Gastrocnemius medialis (tissue), 4 donors: ENCODE measurements around the gene NUBPL. TPM values are rescaled to one million over a fixed set of nuclear protein-coding genes. Genes with fewer than 3 reads are reported as not detected.

Experiments used
- ATAC-seq, 2 donors: fragments of 150-250 bp; one replicate each; pipeline ENCODE4 v1.9.1; 2016
- DNase-seq, 2 donors: peaks; one replicate each; pipeline ENCODE4 v3.0.0-alpha.2; 2019
- H3K27ac ChIP-seq, 4 donors: fragments of 200-600 bp; sonication (generic); 1 replicate in 1 of 4; 2 replicates in 3 of 4; pipeline ENCODE4 v1.5.1; 2016 to 2018; ENCODE audit warnings: mild to moderate bottlenecking in 2 of 4, moderate library complexity in 1 of 4
- H3K27me3 ChIP-seq, 3 donors: fragments of 200-600 bp; sonication (generic) in 2 of 3; 1 replicate in 1 of 3; 2 replicates in 2 of 3; pipeline versions ENCODE4 v1.5.1 to v1.6.0; 2016 to 2019; ENCODE audit warnings: mild to moderate bottlenecking in 1 of 3, moderate library complexity in 1 of 3
- H3K36me3 ChIP-seq, 2 donors: fragments of 200-600 bp; sonication (generic) in 1 of 2; one replicate each; pipeline ENCODE4 v1.5.1; 2017 to 2018
- H3K4me1 ChIP-seq, 2 donors: fragments of 200-600 bp; sonication (generic) in 1 of 2; one replicate each; pipeline ENCODE4 v1.5.1; 2016 to 2017; ENCODE audit warnings: mild to moderate bottlenecking in 2 of 2
- H3K4me3 ChIP-seq, 4 donors: fragments of 200-600 bp; sonication (generic) in 3 of 4; 1 replicate in 1 of 4; 2 replicates in 3 of 4; pipeline ENCODE4 v1.5.1; 2016 to 2019; ENCODE audit warnings: mild to moderate bottlenecking in 2 of 4
- H3K9me3 ChIP-seq, 3 donors: fragments of 200-600 bp; sonication (generic) in 2 of 3; 1 replicate in 1 of 3; 2 replicates in 2 of 3; pipeline ENCODE4 v1.5.1; 2016 to 2019
- POLR2A ChIP-seq, 2 donors: fragments of 450-650 bp; IDR thresholded peaks; one replicate each; pipeline ENCODE4 v1.6.1; 2017; ENCODE audit warnings: antibody characterized with exemption in 2 of 2, mild to moderate bottlenecking in 2 of 2, moderate library complexity in 2 of 2
- in situ Hi-C, 4 donors: fragments of 200-750 bp; cut with MboI; loops; one replicate each; pipeline versions ENCODE4 v1.15.0 to v1.8.0; 2017; ENCODE audit warnings: low sequenced_read_pairs in 4 of 4
- intact Hi-C: fragments of 100-400 bp; cut with DNase I; formaldehyde crosslinking; loops from one replicate; pipeline ENCODE4 v1.15.1; 2023; ENCODE audit warnings: low total_unique reads
- total RNA-seq, 4 donors: library from RNA; depleted of rRNA; stranded (reverse); fragments of >200 nt; gene quantifications; one replicate each; pipeline versions ENCODE4 v1.1.0 to v1.2.3, GENCODE V29; 2016
- TF ChIP-seq, protein P1 (sequence below), 5 experiments: fragments of 450-650 bp in 3 of 5; fragments of 200-600 bp in 2 of 5; sonication (generic) in 2 of 5; IDR thresholded peaks in 4 of 5; conservative IDR thresholded peaks in 1 of 5; 1 replicate in 4 of 5; 2 replicates in 1 of 5; pipeline ENCODE4 v1.5.1; 2016 to 2019; ENCODE audit warnings: antibody characterized with exemption in 5 of 5, mild to moderate bottlenecking in 3 of 5, moderate library complexity in 3 of 5

NUBPL gene
- total RNA-seq, 4 donors from 2014 or later, result 4.5 to 12.3 (median 7.7) TPM

DNA sequence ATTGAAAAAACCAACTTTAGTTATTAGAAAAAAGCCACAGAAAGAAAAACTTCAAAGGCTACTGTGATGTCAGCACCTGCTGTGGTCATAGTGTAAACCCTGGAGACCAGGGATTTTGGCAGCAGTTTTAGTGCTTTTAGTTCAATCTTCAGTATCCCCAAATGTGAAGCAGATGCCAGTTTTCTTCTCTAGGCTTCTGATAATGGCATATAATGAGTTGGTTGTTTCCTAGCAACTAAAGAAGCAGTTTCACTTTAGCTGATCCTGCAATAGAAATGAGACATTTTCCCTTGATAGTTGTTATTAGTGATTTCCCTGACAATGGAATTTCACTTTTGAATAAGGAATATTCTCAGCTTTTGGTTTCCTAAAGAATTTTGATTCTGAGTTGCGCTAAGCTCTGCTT lies 131.2 kb downstream of the NUBPL start:
- Histone ChIP-seq H3K4me3 (no peak overlapping the region), H3K27ac (no peak overlapping the region), H3K36me3 (no peaks in the 10 kb centered on the region), H3K27me3 (no peaks in the 10 kb centered on the region), H3K4me1 (no peaks in the 10 kb centered on the region), H3K9me3 (no peaks in the 10 kb centered on the region)
- no peak for DNase-seq
- ATAC-seq, result no peak
- intact Hi-C loops (no loop called here), in situ Hi-C loops (no loop called here)
- TF ChIP-seq, protein P1, sequence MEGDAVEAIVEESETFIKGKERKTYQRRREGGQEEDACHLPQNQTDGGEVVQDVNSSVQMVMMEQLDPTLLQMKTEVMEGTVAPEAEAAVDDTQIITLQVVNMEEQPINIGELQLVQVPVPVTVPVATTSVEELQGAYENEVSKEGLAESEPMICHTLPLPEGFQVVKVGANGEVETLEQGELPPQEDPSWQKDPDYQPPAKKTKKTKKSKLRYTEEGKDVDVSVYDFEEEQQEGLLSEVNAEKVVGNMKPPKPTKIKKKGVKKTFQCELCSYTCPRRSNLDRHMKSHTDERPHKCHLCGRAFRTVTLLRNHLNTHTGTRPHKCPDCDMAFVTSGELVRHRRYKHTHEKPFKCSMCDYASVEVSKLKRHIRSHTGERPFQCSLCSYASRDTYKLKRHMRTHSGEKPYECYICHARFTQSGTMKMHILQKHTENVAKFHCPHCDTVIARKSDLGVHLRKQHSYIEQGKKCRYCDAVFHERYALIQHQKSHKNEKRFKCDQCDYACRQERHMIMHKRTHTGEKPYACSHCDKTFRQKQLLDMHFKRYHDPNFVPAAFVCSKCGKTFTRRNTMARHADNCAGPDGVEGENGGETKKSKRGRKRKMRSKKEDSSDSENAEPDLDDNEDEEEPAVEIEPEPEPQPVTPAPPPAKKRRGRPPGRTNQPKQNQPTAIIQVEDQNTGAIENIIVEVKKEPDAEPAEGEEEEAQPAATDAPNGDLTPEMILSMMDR (IDR thresholded peaks at IDR 0.05 in 4 of 5, conservative IDR thresholded peaks at IDR 0.05 in 1 of 5), result no peak
- no peak for TF ChIP-seq POLR2A (IDR thresholded peaks at IDR 0.05)

DNA sequence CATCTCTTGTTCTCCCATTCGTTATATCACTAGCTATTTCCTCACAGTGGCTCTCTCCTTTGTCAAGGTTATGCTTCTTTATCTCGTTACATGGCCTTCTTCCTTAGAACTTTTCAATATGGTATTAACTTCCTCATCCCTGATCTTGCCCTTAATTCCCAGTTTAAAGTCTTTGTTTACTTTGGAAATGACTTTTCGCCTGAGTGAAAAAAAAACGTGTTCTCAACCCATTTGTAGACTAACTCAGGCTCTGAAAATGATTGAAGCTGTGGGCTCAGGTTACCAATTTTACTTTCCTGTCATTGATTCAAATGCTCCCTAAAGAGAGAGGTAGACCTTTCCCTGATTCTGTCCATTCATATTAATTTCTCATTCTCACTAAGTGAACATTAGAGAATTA lies 135.2 kb downstream of the NUBPL start:
- no peaks in the 10 kb centered on the region for H3K9me3 ChIP-seq
- TF ChIP-seq POLR2A (IDR thresholded peaks at IDR 0.05), result no peak
- TF ChIP-seq, protein P1 (IDR thresholded peaks at IDR 0.05 in 4 of 5, conservative IDR thresholded peaks at IDR 0.05 in 1 of 5), result no peak
- in situ Hi-C loops (no loop called here), intact Hi-C loops (no loop called here)
- DNase-seq (no peak), ATAC-seq (no peak)
- no peaks in the 10 kb centered on the region for H3K27me3 ChIP-seq
- no peak overlapping the region for H3K27ac ChIP-seq
- H3K4me1 ChIP-seq, result no peaks in the 10 kb centered on the region
- H3K36me3 ChIP-seq, result no peaks in the 10 kb centered on the region
- H3K4me3 ChIP-seq, result no peak overlapping the region

DNA sequence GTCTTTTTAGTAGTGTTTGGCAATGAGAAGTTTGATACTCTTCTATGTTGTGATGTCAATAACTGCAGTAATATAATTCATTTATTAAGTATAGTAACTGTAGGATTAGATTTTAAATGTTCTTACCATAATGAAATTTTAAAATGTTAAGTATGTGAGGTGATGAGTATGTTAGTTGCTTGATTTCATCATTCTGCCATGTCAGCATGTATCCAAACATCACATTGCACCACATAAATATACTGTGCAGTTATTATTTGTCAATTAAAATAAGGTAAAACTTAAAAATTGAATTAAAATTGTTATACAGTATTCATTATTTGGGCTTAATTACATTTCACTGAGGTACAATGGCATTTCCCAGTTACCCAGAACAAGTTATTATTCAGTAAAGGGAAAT lies 138.6 kb downstream of the NUBPL start:
- H3K27me3 ChIP-seq, result no peaks in the 10 kb centered on the region
- no peaks in the 10 kb centered on the region for H3K4me1 ChIP-seq
- no peak for ATAC-seq
- intact Hi-C loops, result no loop called here
- H3K36me3 ChIP-seq, result no peaks in the 10 kb centered on the region
- no peak overlapping the region for H3K4me3 ChIP-seq
- in situ Hi-C loops, result no loop called here
- H3K27ac ChIP-seq, result no peak overlapping the region
- no peaks in the 10 kb centered on the region for H3K9me3 ChIP-seq
- no peak for DNase-seq
- TF ChIP-seq POLR2A (IDR thresholded peaks at IDR 0.05), result no peak
- TF ChIP-seq, protein P1 (IDR thresholded peaks at IDR 0.05 in 4 of 5, conservative IDR thresholded peaks at IDR 0.05 in 1 of 5), result no peak

DNA sequence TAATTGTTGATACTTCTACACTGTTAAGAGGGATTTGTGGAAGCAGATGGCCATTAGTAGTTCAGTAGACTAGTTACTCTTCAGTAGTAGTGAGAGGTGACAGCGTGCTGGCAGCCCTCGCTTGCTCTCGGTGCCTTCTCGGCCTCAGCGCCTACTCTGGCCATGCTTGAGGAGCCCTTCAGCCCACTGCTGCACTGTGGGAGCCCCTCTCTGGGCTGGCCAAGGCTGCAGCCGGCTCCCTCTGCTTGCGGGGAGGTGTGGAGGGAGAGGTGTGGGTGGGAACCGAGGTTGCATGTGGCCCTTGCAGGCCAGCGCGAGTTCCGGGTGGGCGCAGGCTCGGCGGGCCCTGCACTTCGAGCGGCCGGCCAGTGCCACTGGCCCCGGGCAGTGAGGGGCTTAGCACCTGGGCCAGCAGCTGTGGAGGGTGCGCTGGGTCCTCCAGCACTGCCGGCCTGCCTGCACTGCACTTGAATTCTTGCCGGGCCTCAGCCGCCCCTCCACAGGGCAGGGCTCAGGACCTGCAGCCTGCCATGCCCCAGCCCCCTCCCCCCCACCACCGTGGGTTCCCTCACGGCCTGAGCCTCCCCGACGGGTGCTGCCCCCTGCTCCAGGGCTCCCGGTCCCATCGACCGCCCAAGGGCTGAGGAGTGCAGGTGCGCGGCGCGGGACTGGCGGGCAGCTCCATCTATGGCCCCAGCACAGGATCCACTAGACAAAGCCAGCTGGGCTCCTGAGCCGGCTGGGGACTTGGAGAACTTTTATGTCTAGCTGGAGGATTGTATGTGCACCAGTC lies 139.3 kb downstream of the NUBPL start:
- ATAC-seq (no peak), DNase-seq (no peak)
- no peak for TF ChIP-seq POLR2A (IDR thresholded peaks at IDR 0.05)
- TF ChIP-seq, protein P1 (IDR thresholded peaks at IDR 0.05 in 4 of 5, conservative IDR thresholded peaks at IDR 0.05 in 1 of 5), result no peak
- no peak overlapping the region for H3K4me3 ChIP-seq
- intact Hi-C loops (no loop called here), in situ Hi-C loops (no loop called here)
- H3K9me3 ChIP-seq, result no peaks in the 10 kb centered on the region
- no peaks in the 10 kb centered on the region for H3K4me1 ChIP-seq
- H3K36me3 ChIP-seq, result no peaks in the 10 kb centered on the region
- no peaks in the 10 kb centered on the region for H3K27me3 ChIP-seq
- no peak overlapping the region for H3K27ac ChIP-seq

DNA sequence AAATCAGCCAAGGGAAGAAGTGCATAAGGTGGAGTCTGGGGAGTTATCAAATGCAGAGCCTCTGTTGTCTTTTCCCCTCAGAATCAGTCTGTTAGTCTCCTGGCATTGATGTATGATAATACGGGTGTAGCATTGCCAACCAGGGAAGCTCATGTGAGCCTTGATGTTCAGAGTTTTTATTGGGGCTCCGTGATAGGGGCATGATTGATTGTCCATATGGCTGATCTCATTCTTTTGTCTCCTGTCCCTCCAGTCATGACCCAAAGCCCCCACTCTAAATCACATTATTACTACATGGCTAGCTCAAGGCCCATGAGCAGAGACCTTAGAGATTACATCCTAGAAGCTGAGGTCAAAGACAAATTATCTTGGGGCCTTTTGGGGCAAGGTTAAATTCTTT lies 140.9 kb downstream of the NUBPL start:
- DNase-seq (no peak), ATAC-seq (no peak)
- no peaks in the 10 kb centered on the region for H3K4me1 ChIP-seq
- intact Hi-C loops, result no loop called here
- H3K27me3 ChIP-seq, result no peaks in the 10 kb centered on the region
- H3K9me3 ChIP-seq, result no peaks in the 10 kb centered on the region
- H3K4me3 ChIP-seq, result no peak overlapping the region
- no peak overlapping the region for H3K27ac ChIP-seq
- TF ChIP-seq, protein P1 (IDR thresholded peaks at IDR 0.05 in 4 of 5, conservative IDR thresholded peaks at IDR 0.05 in 1 of 5), result no peak
- no peak for TF ChIP-seq POLR2A (IDR thresholded peaks at IDR 0.05)
- H3K36me3 ChIP-seq, result no peaks in the 10 kb centered on the region
- in situ Hi-C loops, result no loop called here
